HG02840 (cell line): ENCODE data around the gene SLC12A3.
A peak's percentile ranks its signal among the peaks of the same experiment; 100 is the strongest.

Experiments used
- ATAC-seq: cut with Tn5 transposase; IDR thresholded peaks from one replicate; pipeline ENCODE4 v1.9.1; 2021; ENCODE audit warnings: mild to moderate bottlenecking, moderate library complexity, moderate number of reproducible peaks; ENCODE audit not compliant: unreplicated experiment, low FRiP score

The SLC12A3 gene

GRCh38 chr16:56886826-56887225, 21.8 kb downstream of the SLC12A3 start:
- no peak for ATAC-seq

DNA sequence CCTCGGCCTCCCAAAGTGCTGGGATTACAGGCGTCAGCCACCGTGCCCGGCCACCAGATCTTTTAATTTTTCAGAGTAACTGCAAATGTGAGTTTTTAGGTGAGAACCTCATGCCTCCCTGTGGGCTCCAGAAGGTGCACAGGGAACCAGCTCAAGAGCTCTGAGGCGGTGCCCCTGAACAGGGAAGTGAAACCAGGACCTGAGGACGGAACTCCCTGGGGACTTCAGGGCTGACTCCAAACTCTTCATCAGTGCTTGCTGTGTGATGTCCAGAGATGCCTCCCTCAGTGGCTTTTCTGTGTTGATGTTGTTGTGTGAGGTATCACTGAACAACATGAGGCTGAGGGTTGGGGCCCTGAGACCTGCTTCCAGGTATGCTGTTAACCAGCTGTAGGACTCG, 23.8 kb downstream of the SLC12A3 start:
- ATAC-seq = no peak

GRCh38 chr16:56889206-56889605, 24.2 kb downstream of the SLC12A3 start:
- no peak for ATAC-seq

- ATAC-seq = no peak
Measured at GRCh38 chr16:56891685-56892084, 26.7 kb downstream of the SLC12A3 start.

DNA sequence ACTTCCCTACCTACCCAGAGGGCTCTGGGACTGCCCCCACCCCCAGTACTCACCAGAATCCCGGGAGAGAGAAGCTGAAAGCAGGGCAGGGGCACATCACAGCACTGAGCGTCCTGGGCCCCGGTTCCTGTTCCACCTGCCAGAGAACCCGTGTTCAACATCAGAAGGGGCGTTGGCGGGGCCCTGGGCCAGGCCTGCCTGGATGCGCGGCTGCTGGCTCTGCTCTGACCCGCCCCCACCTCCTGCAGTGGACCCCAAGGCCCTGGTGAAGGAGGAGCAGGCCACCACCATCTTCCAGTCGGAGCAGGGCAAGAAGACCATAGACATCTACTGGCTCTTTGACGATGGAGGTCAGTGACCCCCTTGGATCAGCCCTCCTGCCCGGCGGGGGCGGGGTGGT, 27.7 kb downstream of the SLC12A3 start:
- ATAC-seq = no peak

DNA sequence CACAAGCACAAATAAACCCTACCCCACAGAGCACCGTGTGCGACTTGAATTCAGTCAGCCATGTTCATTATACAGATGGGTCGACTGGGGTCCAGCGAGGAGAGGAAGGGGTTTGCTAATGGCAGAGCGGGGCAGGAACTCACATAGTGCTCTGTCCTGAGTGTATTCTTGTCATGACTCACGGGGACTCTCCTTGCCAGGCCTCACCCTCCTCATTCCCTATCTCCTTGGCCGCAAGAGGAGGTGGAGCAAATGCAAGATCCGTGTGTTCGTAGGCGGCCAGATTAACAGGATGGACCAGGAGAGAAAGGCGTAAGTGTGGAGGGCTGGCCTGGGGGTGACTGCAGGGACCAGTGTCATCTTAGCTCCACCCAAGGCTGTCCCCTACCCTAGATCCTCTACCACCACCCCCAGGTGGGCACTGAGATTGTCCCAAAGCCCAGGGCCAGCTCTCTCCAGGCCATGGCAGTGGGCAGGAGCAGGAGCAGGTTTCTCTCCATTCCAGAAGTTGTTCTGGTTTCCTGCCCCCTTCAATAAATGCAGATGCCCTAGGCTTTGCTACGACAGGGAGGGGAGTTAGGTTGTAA, 29.4 kb downstream of the SLC12A3 start:
- ATAC-seq = no peak

DNA sequence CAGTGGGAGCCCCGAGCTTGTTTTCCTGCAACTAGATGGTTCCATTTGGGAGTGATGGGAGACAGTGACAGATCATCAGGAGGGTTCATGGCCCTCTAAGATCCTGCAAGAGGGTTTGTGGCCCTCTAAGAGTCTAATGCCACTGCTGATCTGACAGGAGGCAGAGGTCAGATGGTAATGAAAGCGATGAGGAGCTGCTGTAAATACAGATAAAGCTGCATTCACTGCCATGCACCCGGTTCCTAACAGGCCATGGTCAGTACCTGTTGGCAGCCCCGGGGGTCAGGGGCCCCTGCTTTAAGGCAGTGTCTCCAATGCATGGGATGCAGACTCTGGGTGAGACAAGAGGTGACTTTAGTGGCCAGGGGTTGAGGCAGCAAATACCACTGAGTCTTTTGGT, 30.8 kb downstream of the SLC12A3 start:
- no peak for ATAC-seq

GRCh38 chr16:56896244-56896643, 31.2 kb downstream of the SLC12A3 start:
- ATAC-seq = no peak

DNA sequence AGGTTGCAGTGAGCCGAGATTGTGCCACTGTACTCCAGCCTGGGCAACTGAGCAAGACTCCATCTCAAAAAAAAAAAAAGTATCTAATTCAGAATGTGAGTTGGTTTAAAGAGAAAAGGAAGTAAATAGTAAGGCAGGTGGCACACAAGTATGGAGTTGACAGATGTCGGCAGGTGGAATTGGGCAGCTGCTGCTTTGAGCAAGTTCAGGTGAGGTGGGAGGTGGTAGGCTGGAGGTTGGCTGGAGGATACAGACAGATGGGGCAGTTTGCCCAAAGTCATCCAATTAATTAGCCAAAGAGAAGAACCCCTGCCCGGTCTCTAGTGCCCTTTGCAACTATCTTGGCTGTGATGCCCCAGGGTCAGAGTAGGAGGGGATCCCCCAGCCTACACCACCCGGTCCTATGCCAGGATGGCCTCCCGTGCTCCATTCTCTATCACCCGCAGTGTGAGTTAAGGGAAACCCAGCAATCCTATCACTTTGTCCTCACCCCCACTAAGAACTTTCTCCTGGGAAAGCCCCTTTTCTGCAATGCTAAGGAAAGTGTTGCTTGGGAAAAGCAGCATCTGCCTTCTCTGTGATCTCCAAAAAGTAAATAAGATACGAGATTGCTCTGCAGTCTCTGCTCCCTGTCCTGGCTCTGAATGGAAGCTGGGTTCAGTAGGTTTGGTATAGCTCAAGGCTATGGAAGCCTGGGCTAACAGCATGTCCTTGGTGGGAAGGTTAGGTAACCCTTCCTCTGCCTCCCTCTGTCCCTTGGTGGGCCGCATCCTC, 32.2 kb downstream of the SLC12A3 start:
- no peak for ATAC-seq

- ATAC-seq = no peak
Measured at GRCh38 chr16:56898847-56899246, 33.8 kb downstream of the SLC12A3 start.

DNA sequence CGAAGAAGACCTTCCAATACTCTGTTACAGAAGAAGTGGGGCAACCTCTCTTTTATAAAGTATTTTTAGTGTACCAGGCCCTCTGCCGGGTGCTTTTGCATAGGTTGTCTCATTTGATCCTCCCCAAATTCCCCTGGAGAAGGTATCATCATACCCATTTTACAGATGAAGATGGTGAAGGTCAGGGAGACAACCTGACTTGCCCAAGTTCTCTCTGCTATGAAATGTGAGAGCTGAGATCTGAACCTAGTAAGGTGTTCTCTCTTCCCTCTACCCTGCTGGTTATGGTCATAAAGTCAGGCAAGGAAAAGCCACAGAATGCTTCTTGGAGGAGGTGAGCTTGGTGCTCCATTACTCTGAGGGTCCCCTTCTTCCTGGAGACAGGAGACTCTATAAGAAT, 38.9 kb downstream of the SLC12A3 start:
- no peak for ATAC-seq

DNA sequence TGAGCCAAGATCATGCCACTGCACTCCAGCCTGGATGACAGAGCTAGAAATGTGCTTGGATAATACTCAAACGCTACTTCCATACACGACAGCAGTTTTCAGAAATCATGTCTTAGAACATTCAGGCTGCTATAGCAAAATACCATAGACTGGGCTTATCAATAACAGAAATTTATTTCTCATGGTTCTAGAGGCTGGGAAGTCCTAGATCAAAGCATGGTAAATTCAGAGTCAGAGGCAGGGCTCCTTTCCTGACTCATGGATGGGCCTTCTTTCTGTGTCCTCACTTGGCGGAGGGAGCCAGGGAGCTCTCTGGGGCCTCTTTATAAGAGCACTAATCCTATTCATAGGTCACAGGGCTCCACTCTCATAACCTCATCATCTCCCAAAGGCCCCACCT, 42.4 kb downstream of the SLC12A3 start:
- no peak for ATAC-seq

- no peak for ATAC-seq
Measured at GRCh38 chr16:56909527-56909979, 44.5 kb downstream of the SLC12A3 start.

- ATAC-seq = no peak
Measured at GRCh38 chr16:56910112-56910511, 45.1 kb downstream of the SLC12A3 start.

DNA sequence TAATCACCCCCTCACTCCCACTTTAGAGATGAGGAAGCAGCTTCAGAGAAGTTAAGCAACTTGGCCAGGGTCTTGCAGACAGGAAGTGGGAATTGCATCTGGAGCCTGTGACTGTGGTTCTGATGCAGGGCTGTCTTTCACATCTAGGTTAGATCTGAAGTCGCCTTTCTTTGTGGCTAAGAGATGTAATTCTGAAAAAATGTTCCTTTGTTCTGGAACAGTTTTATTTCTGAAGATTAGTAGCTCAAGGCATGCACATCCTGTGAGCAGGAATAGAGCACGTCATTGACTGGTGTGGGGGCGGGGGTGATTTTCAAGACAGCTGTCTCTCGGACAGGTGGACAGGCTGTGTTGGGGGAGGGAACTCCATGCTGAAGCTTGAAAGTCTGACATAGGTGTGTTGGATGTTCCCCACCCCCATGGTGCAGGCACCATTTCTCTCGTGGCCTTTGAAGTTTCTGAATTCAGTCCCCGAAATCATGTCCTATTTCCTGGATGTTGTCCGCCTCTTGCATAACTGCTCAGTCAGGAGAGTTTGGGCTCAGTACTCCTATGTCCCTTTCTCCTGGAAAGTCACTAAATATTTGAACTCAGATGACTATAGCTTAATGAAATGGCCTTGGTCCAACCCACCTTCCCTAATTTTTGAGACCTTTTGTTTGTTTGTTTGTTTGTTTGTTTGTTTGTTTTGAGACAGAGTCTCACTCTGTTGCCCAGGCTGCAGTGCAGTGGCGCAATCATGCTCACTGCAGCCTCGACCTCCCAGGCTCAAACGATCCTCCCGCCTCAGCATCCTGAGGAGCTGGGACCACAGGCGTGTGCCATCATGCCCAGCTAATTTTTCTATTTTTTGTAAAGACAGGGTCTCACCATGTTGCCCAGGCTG, 45.9 kb downstream of the SLC12A3 start:
- no peak for ATAC-seq

DNA sequence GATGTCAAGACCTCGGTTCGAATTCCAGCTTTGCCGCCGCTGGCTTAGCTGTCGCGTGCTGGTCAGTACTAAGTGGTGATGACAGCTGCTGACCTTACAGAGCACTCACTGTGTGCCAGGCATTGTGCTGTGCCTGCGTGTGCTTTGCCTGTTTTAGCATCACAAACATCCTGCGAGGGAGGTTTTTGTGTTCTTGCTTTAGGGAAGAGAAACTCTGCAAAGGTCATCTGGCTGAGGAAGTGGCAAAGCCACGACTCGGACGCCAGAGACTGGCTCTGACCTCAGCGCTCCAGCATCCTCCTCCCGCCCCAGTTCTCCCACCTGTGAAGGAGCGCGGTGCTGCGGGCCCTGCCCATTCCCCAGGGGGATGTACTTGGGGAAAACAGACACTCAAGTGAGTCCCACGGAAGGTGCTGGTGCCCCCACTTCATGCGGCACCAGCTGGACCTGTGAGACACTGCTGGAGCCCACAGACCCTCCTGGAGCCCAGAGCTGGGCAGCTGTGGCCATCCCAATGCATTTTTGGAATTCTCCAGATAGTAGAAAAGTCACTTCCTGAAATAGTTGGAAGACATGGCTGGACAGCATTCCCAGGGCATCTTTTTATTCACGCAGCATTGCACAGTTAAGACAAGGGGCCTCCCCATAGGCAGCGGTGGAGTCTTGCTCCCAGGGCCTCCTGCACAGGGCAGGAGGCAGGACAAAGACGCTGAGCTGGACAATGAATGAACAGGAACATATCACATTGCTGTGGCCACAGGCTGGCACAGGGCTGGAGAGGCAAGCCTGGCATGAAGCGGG, 47.0 kb downstream of the SLC12A3 start:
- peak; percentile 51 for ATAC-seq

GRCh38 chr16:56912746-56913708, 48.0 kb downstream of the SLC12A3 start:
- ATAC-seq = no peak

- no peak for ATAC-seq
Measured at GRCh38 chr16:56914896-56915295, 49.9 kb downstream of the SLC12A3 start.
